Endothelial cell of umbilical vein (primary cell): Measurements from ENCODE around the gene NXPH1. TPM values are rescaled to one million over a fixed set of nuclear protein-coding genes. Genes with fewer than 3 reads are reported as not detected.

ENCODE experiments used
- BruUV-seq: library from RNA; stranded (reverse); fragments of 400-500 nt; replicated peaks from 2 replicates; lab custom pipeline; 2021; lab: Mats Ljungman, UMichigan
- CTCF ChIA-PET: fragments of 300-600, 350-600 bp; sonication (Branson Sonifier 250); formaldehyde crosslinking; loops from one replicate; lab custom pipeline; 2021; ENCODE audit warnings: antibody characterized with exemption, inconsistent platforms; lab: Charles Lee
- POLR2A ChIA-PET: fragments of 300-600, 350-600 bp; sonication (Branson Sonifier 250); formaldehyde crosslinking; loops from one replicate; lab custom pipeline; 2021; ENCODE audit warnings: antibody characterized with exemption, inconsistent platforms; lab: Charles Lee
- DNase-seq: peaks from one replicate; pipeline ENCODE4 v3.0.0-alpha.2; 2011; ENCODE audit warnings: low read depth, low spot score
- FAIRE-seq: peaks from 2 replicates; lab custom pipeline; 2011; peaks lifted over from hg19 to GRCh38; lab: Jason Lieb, UNC
- H2AFZ ChIP-seq: 2 replicates; pipeline ENCODE4 v1.6.0; 2012; ENCODE audit warnings: low read depth, low read length, control low read depth, inconsistent platforms
- H3K27ac ChIP-seq: 2 replicates; pipeline ENCODE4 v1.5.1; 2011; ENCODE audit warnings: low read depth, mild to moderate bottlenecking, control low read depth, low read length, moderate library complexity; ENCODE audit not compliant: insufficient read depth
- H3K27me3 ChIP-seq, 2 experiments: 2 replicates each; pipeline versions ENCODE4 v1.6.0 to v1.6.1; 2011; ENCODE audit warnings: low read length in 2 of 2, mixed read lengths in 1 of 2; ENCODE audit not compliant: control insufficient read depth in 2 of 2, insufficient read depth in 2 of 2
- H3K36me3 ChIP-seq, 2 experiments: 2 replicates in 1 of 2; 3 replicates in 1 of 2; pipeline ENCODE4 v1.5.1; 2011; ENCODE audit warnings: low read length in 2 of 2, mild to moderate bottlenecking in 1 of 2, moderate library complexity in 1 of 2; ENCODE audit not compliant: control insufficient read depth in 2 of 2, insufficient read depth in 2 of 2; ENCODE audit errors: extremely low read depth in 1 of 2
- H3K4me1 ChIP-seq: 3 replicates; pipeline ENCODE4 v1.5.1; 2011; ENCODE audit warnings: mild to moderate bottlenecking, low read length; ENCODE audit not compliant: control insufficient read depth, insufficient read depth; ENCODE audit errors: extremely low read depth
- H3K4me2 ChIP-seq: 2 replicates; pipeline ENCODE4 v1.6.1; 2011; ENCODE audit warnings: low read length, control low read depth, mixed read lengths; ENCODE audit not compliant: insufficient read depth
- H3K4me3 ChIP-seq, 3 experiments: fragments of 200-600 bp in 1 of 3; sonication (generic), shearing (Covaris generic) in 1 of 3; replicated peaks in 1 of 3; 2 replicates each; pipeline ENCODE4 v1.5.1; 2011 to 2016; ENCODE audit warnings: control low read depth in 3 of 3, low read length in 3 of 3, mild to moderate bottlenecking in 2 of 3, inconsistent platforms in 1 of 3, low read depth in 1 of 3, moderate library complexity in 1 of 3; ENCODE audit not compliant: insufficient read depth in 1 of 3
- H3K79me2 ChIP-seq: 2 replicates; pipeline ENCODE4 v1.6.0; 2012; ENCODE audit warnings: low read length, inconsistent platforms; ENCODE audit not compliant: control insufficient read depth, insufficient read depth
- H3K9ac ChIP-seq: replicated peaks from 2 replicates; pipeline ENCODE3; 2011; ENCODE audit warnings: low read length, control low read depth; ENCODE audit not compliant: insufficient read depth; ENCODE audit errors: extremely low read depth
- H3K9me1 ChIP-seq: replicated peaks from 3 replicates; pipeline ENCODE4 v1.6.0; 2011; ENCODE audit warnings: mild to moderate bottlenecking, low read length; ENCODE audit not compliant: control insufficient read depth, insufficient read depth; ENCODE audit errors: extremely low read depth
- H3K9me3 ChIP-seq: replicated peaks from 2 replicates; pipeline ENCODE4 v1.5.1; 2012; ENCODE audit warnings: low read length, inconsistent platforms; ENCODE audit not compliant: control insufficient read depth, insufficient read depth
- H4K20me1 ChIP-seq: replicated peaks from 2 replicates; pipeline ENCODE3; 2011; ENCODE audit warnings: mild to moderate bottlenecking, low read length; ENCODE audit not compliant: control insufficient read depth, insufficient read depth; ENCODE audit errors: extremely low read depth
- EZH2 ChIP-seq: IDR thresholded peaks from 2 replicates; pipeline ENCODE4 v1.6.1; 2012; ENCODE audit warnings: borderline replicate concordance, low read depth, mild to moderate bottlenecking, moderate library complexity, low read length, inconsistent platforms; ENCODE audit not compliant: severe bottlenecking
- FOS ChIP-seq: IDR thresholded peaks from 2 replicates; pipeline ENCODE4 v1.6.1; 2011; ENCODE audit warnings: mild to moderate bottlenecking, low read length, moderate library complexity, borderline replicate concordance; ENCODE audit not compliant: insufficient read depth
- GATA2 ChIP-seq: IDR thresholded peaks from 2 replicates; pipeline ENCODE4 v1.7.0; 2011; ENCODE audit warnings: low read depth, mild to moderate bottlenecking, moderate library complexity, mixed read lengths, low read length; ENCODE audit not compliant: insufficient read length, insufficient read depth
- JUN ChIP-seq: IDR thresholded peaks from 2 replicates; pipeline ENCODE4 v1.6.1; 2011; ENCODE audit warnings: borderline replicate concordance, low read depth; ENCODE audit not compliant: insufficient read length, insufficient read depth
- MYC ChIP-seq: IDR thresholded peaks from one replicate; pipeline ENCODE4 v1.6.1; 2011; ENCODE audit warnings: mild to moderate bottlenecking, low read depth, low read length
- POLR2A ChIP-seq: IDR thresholded peaks from 2 replicates; pipeline ENCODE4 v1.6.1; 2012; ENCODE audit warnings: low read depth, mild to moderate bottlenecking, control low read depth, low read length
- POLR2AphosphoS5 ChIP-seq: IDR thresholded peaks from 2 replicates; pipeline ENCODE4 v1.6.1; 2012; ENCODE audit warnings: low read depth, mild to moderate bottlenecking, control low read depth, low read length, moderate library complexity; ENCODE audit not compliant: insufficient read depth
- dilution Hi-C: fragments of 300-500 bp; cut with MboI; formaldehyde crosslinking; loops from one replicate; pipeline ENCODE4 v1.15.0; 2019; ENCODE audit warnings: low sequenced_read_pairs; ENCODE audit not compliant: extremely low pct_ligation_motif_present
- intact Hi-C: fragments of 100-400 bp; cut with micrococcal nuclease; formaldehyde crosslinking; loops from one replicate; pipeline ENCODE4 v1.10.0; 2022
- polyA plus RNA-seq, 4 experiments: library from polyadenylated mRNA; depleted of rRNA in 3 of 4; stranded (reverse) in 3 of 4; unstranded in 1 of 4; fragments of >200 nt; gene quantifications; 2 replicates each; pipeline versions ENCODE4 v1.2.1 to v1.2.3, GENCODE V29; 2011 to 2012; ENCODE audit warnings: missing spikeins in 1 of 4
- total RNA-seq: library from RNA; stranded (reverse); gene quantifications from 2 replicates; pipeline ENCODE4 v1.2.3, GENCODE V29; 2021

The NXPH1 gene
- total and polyA plus RNA-seq, 2 donors (not counting 3 experiments of a cell fraction or from before 2014, with no cell fraction given): not detected

- Histone ChIP-seq H3K9ac (no peak overlapping the region), H3K4me3 (no peak overlapping the region), H3K27me3 (peaks cover 24 to 34% of the 10 kb centered on the region in 2 experiments), H4K20me1 (no peaks in the 10 kb centered on the region), H3K9me1 (no peaks in the 10 kb centered on the region), H3K4me1 (no peaks in the 10 kb centered on the region), H3K4me2 (no peak overlapping the region), H2AFZ (no peak overlapping the region), H3K9me3 (no peaks in the 10 kb centered on the region), H3K27ac (no peak overlapping the region), H3K79me2 (no peaks in the 10 kb centered on the region), H3K36me3 (no peaks in the 10 kb centered on the region)
- ChIA-PET POLR2A (no interaction called here), CTCF (interaction anchor here (1.2 kb wide), 1 partner anchor 24 kb away, joined by 3 read pairs; no protein-coding TSS in a partner anchor)
- dilution Hi-C loops (no loop called here), intact Hi-C loops (no loop called here)
- no peak for TF ChIP-seq FOS
- TF ChIP-seq POLR2A: no peak
- no peak for TF ChIP-seq GATA2
- no peak for TF ChIP-seq MYC
- TF ChIP-seq JUN: no peak
- TF ChIP-seq EZH2: no peak
- TF ChIP-seq POLR2AphosphoS5: no peak
- DNase-seq (no peak), FAIRE-seq (no peak)
- BruUV-seq: no TSS peak
These were observed 8.8 kb downstream of the NXPH1 start for GRCh38 chr7:8442051-8442813.

GRCh38 chr7:8442814-8443304, 9.4 kb downstream of the NXPH1 start:
- Histone ChIP-seq H3K4me1 (no peaks in the 10 kb centered on the region), H3K79me2 (no peaks in the 10 kb centered on the region), H4K20me1 (no peaks in the 10 kb centered on the region), H3K9ac (no peak overlapping the region), H3K36me3 (no peaks in the 10 kb centered on the region), H3K4me2 (no peak overlapping the region), H3K27me3 (peaks cover 24 to 34% of the 10 kb centered on the region in 2 experiments), H3K4me3 (no peak overlapping the region), H3K9me1 (no peaks in the 10 kb centered on the region), H2AFZ (no peak overlapping the region), H3K27ac (no peak overlapping the region), H3K9me3 (no peaks in the 10 kb centered on the region)
- TF ChIP-seq MYC: no peak
- TF ChIP-seq EZH2: peak; percentile 54
- no TSS peak for BruUV-seq
- FAIRE-seq: peak; percentile 53
- peak; percentile 32 for DNase-seq
- ChIA-PET POLR2A (no interaction called here), CTCF (interaction anchor here (1.2 kb wide), 1 partner anchor 25 kb away, joined by 3 read pairs; no protein-coding TSS in a partner anchor)
- intact Hi-C loops: no loop called here
- dilution Hi-C loops: no loop called here
